GM23248 (cell line): ENCODE data around the gene C1orf115. TPM values are rescaled to one million over a fixed set of nuclear protein-coding genes. Genes with fewer than 3 reads are reported as not detected.
"Not testable (repeated sequence)": the region's sequence is repeated elsewhere in the genome, so short reads cannot be mapped to it uniquely, and the experiment has no call there.

Experiments used
- DNase-seq: peaks from one replicate; pipeline ENCODE4 v3.0.0-alpha.2; 2015
- H2AFZ ChIP-seq: fragments of 200-600 bp; sonication (generic); 2 replicates; pipeline ENCODE4 v1.6.1; 2016; ENCODE audit warnings: antibody characterized with exemption
- H3F3A ChIP-seq: fragments of 200-600 bp; sonication (generic); 2 replicates; pipeline ENCODE4 v1.6.1; 2016; ENCODE audit warnings: mild to moderate bottlenecking, antibody characterized with exemption, mixed run types; ENCODE audit not compliant: insufficient read depth
- H3K27ac ChIP-seq: fragments of 200-600 bp; sonication (generic); 2 replicates; pipeline ENCODE4 v1.5.1; 2016; ENCODE audit warnings: mild to moderate bottlenecking
- H3K27me3 ChIP-seq: fragments of 200-600 bp; sonication (generic); replicated peaks from 2 replicates; pipeline ENCODE4 v1.6.1; 2016; ENCODE audit warnings: mild to moderate bottlenecking; ENCODE audit not compliant: insufficient read depth
- H3K36me3 ChIP-seq: fragments of 200-600 bp; sonication (generic); 2 replicates; pipeline ENCODE4 v1.6.1; 2016; ENCODE audit warnings: low read depth, mild to moderate bottlenecking
- H3K4me1 ChIP-seq: fragments of 200-600 bp; sonication (generic); 2 replicates; pipeline ENCODE4 v1.6.1; 2016; ENCODE audit warnings: mild to moderate bottlenecking; ENCODE audit not compliant: insufficient read depth
- H3K4me2 ChIP-seq: fragments of 200-600 bp; sonication (generic); one replicate; pipeline ENCODE4 v1.6.1; 2016; ENCODE audit warnings: mild to moderate bottlenecking; ENCODE audit not compliant: unreplicated experiment
- H3K4me3 ChIP-seq: fragments of 200-600 bp; sonication (generic); 2 replicates; pipeline ENCODE4 v1.5.1; 2016; ENCODE audit warnings: mild to moderate bottlenecking
- H3K79me2 ChIP-seq: fragments of 200-600 bp; sonication (generic); 2 replicates; pipeline ENCODE4 v1.6.1; 2016; ENCODE audit warnings: mild to moderate bottlenecking; ENCODE audit not compliant: insufficient read depth
- H3K9ac ChIP-seq: fragments of 200-600 bp; sonication (generic); 2 replicates; pipeline ENCODE4 v1.6.1; 2016; ENCODE audit warnings: mild to moderate bottlenecking
- H3K9me2 ChIP-seq: fragments of 200-600 bp; sonication (generic); 2 replicates; pipeline ENCODE4 v1.6.1; 2016; ENCODE audit warnings: mixed run types, mild to moderate bottlenecking, moderate library complexity; ENCODE audit not compliant: insufficient read depth
- H3K9me3 ChIP-seq: fragments of 200-600 bp; sonication (generic); one replicate; pipeline ENCODE4 v1.6.1; 2017; ENCODE audit warnings: low read depth
- H4K20me1 ChIP-seq: fragments of 200-600 bp; sonication (generic); 2 replicates; pipeline ENCODE4 v1.6.0; 2016; ENCODE audit not compliant: insufficient read depth
- EZH2 ChIP-seq: fragments of 200-600 bp; sonication (generic); IDR thresholded peaks from 2 replicates; pipeline ENCODE4 v1.6.1; 2018; ENCODE audit warnings: antibody characterized with exemption, mild to moderate bottlenecking; ENCODE audit not compliant: insufficient read depth, poor library complexity, severe bottlenecking
- EZH2phosphoT487 ChIP-seq: fragments of 200-600 bp; sonication (generic); IDR thresholded peaks from 2 replicates; pipeline ENCODE4 v1.6.1; 2018; ENCODE audit warnings: antibody characterized with exemption, moderate library complexity, mild to moderate bottlenecking, low read depth; ENCODE audit not compliant: insufficient read depth
- WGBS, 2 experiments: methylation state at CpG; one replicate each; pipeline ENCODE4 v1.1.6; 2015 to 2017; ENCODE audit warnings: low lambda C conversion rate in 2 of 2, low coverage in 1 of 2; ENCODE audit errors: missing lambda C conversion rate in 2 of 2; 5-methylcytosine and 5-hydroxymethylcytosine counted together
- in situ Hi-C: fragments of 300-500 bp; cut with MboI; formaldehyde crosslinking; loops from 2 replicates; pipeline ENCODE4 v1.15.0; 2020
- polyA plus RNA-seq: library from polyadenylated mRNA; unstranded; fragments of >200 nt; fragmentation: Nextera tagmentation; extraction: Ambion mirVana; gene quantifications from 2 replicates; pipeline ENCODE4 v1.2.1, GENCODE V29; 2016
- total RNA-seq: library from RNA; depleted of rRNA; stranded (reverse); fragments of >200 nt; shearing (Covaris generic); gene quantifications from 2 replicates; pipeline ENCODE4 v1.2.3, GENCODE V29; 2014

The C1orf115 gene
- total and polyA plus RNA-seq, 2 experiments from 2014 or later = 0.76 to 0.83 TPM

DNA sequence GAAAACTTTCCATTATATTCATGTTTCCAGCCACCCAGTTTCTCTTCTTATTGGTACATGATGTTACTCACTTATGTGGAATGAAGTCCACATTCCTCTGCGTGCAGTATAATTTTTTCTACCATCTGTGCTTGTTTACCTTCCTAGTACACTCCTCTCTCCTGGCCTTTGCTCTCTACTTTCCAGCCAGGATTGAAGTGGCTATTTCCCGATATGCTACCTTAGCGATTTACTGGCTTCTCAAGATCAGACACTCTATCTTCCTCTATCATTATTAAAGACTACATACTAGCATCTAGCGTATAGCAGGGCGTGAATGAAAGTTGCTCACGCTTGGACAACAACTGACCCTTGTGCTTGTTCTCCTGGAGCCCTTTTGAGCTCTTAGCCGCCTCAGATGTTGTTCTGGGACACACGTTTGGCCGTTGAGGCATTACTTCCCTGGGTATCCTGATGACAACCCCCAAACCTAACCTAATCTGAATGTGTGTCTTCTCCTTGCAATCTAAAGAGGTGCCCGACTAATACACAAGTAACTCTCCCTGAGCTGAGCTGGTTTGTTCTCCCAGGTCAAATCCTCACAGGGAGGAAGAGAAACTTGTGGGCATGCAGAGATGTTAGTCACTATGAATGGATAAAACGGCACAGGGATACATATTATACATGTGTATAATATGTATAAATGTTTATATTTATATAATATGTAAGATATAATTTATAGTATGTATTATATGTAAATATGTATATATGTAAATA lies 44.6 kb downstream of the C1orf115 start:
- in situ Hi-C loops = no loop called here

DNA sequence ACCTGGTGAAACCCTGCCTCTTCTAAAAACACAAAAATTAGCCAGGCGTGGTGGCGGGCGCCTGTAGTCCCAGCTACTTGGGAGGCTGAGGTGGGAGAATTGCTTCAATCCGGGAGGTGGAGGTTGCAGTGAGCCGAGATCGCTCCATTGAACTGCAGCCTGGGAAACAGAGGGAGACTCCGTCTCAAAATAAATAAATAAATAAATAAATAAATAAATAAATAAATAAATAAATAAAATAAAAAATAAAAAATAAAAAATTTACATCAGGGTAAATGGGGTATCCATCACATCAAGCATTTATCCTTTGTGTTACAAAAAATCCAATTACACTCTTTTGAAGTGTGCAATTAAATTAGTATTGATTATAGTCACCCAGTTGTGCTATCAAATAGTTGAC lies 46.1 kb downstream of the C1orf115 start:
- H3K4me3 ChIP-seq, H3K9ac ChIP-seq, H2AFZ ChIP-seq, H3K9me2 ChIP-seq, in situ Hi-C loops, DNase-seq, H3K4me2 ChIP-seq, H3K9me3 ChIP-seq, H3K36me3 ChIP-seq, H3K79me2 ChIP-seq, H3K27me3 ChIP-seq, H3K27ac ChIP-seq, H4K20me1 ChIP-seq, H3F3A ChIP-seq: not testable (repeated sequence)
- H3K4me1 ChIP-seq = peaks cover 21% of the 10 kb centered on the region
- WGBS, 2 experiments = 93 to 97% methylated on average over 6 to 7 of the region's 7 CpGs

More for the DNA sequence above, 44.6 kb downstream of the C1orf115 start:
- Histone ChIP-seq H3K4me2 (peak overlapping the region; percentile 39), H3K27ac (peak overlapping the region; percentile 18; the same call in 1 of the 2 replicates), H3K36me3 (no peaks in the 10 kb centered on the region), H3K4me1 (peaks cover 21% of the 10 kb centered on the region), H3K9ac (no peak overlapping the region), H3K27me3 (no peaks in the 10 kb centered on the region), H3K79me2 (no peaks in the 10 kb centered on the region), H3K9me3 (no peaks in the 10 kb centered on the region), H3K4me3 (no peak overlapping the region), H4K20me1 (no peaks in the 10 kb centered on the region), H3K9me2 (no peaks in the 10 kb centered on the region), H2AFZ (peak overlapping the region; percentile 93), H3F3A (peaks cover 6% of the 10 kb centered on the region; the same call in 1 of the 2 replicates)
- DNase-seq = peak; percentile 72
- 86 to 88% methylated on average over 11 of the region's 11 CpGs for WGBS, 2 experiments
- TF ChIP-seq EZH2 (no peak), EZH2phosphoT487 (no peak)

DNA sequence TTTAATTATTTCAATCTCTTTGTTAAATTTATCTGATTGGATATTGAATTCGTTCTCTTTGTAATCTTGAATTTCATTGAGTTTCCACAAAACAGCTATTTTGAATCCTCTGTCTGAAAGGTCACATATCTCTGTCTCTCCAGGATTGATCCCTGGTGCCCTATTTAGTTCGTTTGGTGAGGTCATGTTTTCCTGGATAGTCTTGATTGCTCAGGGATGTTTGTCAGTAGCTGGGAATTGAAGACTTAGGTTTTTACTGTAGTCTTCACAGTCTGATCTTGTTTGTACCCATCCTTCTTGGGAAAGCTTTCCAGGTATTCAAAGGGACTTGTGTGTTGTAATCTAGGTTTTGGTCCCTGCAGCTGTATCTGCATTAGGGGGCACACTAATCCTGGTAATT lies 51.2 kb downstream of the C1orf115 start:
- H3K27me3 ChIP-seq = no peaks in the 10 kb centered on the region
- WGBS, 2 experiments = 46 to 56% methylated on average over 2 of the region's 2 CpGs
- H3F3A ChIP-seq = no peaks in the 10 kb centered on the region
- H3K9me2 ChIP-seq = no peaks in the 10 kb centered on the region
- TF ChIP-seq EZH2phosphoT487 = no peak
- no peak for TF ChIP-seq EZH2
- H4K20me1 ChIP-seq = no peaks in the 10 kb centered on the region
- no peak overlapping the region for H3K27ac ChIP-seq
- H3K9me3 ChIP-seq = no peaks in the 10 kb centered on the region
- H3K4me3 ChIP-seq = no peak overlapping the region
- H2AFZ ChIP-seq = no peak overlapping the region
- no peaks in the 10 kb centered on the region for H3K79me2 ChIP-seq
- H3K4me1 ChIP-seq = no peaks in the 10 kb centered on the region
- H3K4me2 ChIP-seq = no peak overlapping the region
- H3K36me3 ChIP-seq = no peaks in the 10 kb centered on the region
- DNase-seq = no peak
- no peak overlapping the region for H3K9ac ChIP-seq
- in situ Hi-C loops = no loop called here

DNA sequence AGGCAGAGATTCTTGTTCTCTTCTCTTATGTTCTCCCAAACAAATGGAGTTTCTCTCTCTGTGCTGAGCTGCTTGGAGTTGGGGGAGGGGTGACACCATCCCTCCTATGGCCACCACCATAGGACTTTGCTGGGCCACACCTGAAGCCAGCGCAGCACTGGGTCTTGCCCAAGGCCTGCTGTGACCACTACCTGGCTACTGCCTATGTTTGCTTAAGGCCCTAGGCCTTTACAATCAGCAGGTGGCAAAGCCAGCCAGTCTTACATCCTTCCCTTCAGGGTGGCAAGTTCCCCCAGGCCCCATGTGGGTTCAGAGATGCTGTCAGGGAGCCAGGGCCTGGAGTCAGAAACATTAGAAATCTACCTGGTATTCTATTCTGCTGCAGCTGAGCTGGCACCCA lies 51.7 kb downstream of the C1orf115 start:
- Histone ChIP-seq H3K9me2 (no peaks in the 10 kb centered on the region), H3K9ac (no peak overlapping the region), H3K27me3 (no peaks in the 10 kb centered on the region), H3K36me3 (no peaks in the 10 kb centered on the region), H3K4me3 (no peak overlapping the region), H3K4me1 (no peaks in the 10 kb centered on the region), H3K4me2 (no peak overlapping the region), H4K20me1 (no peaks in the 10 kb centered on the region), H2AFZ (no peak overlapping the region), H3K9me3 (no peaks in the 10 kb centered on the region), H3K79me2 (no peaks in the 10 kb centered on the region), H3F3A (no peaks in the 10 kb centered on the region), H3K27ac (no peak overlapping the region)
- TF ChIP-seq EZH2phosphoT487 (no peak), EZH2 (no peak)
- 86 to 91% methylated on average over 1 of the region's 1 CpG for WGBS, 2 experiments
- DNase-seq = no peak
- in situ Hi-C loops = no loop called here
